Omental fat pad (tissue), 4 donors: Measurements from ENCODE around the gene HDAC7. TPM values are rescaled to one million over a fixed set of nuclear protein-coding genes. Genes with fewer than 3 reads are reported as not detected.

Source experiments
- ATAC-seq: fragments of 150-250 bp; one replicate; pipeline ENCODE4 v1.9.1; 2016; ENCODE audit warnings: mild to moderate bottlenecking, moderate library complexity; ENCODE audit not compliant: low FRiP score
- DNase-seq: peaks from one replicate; pipeline ENCODE4 v3.0.0-alpha.2; 2019; ENCODE audit warnings: low spot score
- total RNA-seq, 4 donors: library from RNA; depleted of rRNA; stranded (reverse); fragments of >200 nt; gene quantifications; one replicate each; pipeline ENCODE4 v1.1.0, GENCODE V29; 2016
- TF ChIP-seq, protein P1 (sequence below), 3 donors: fragments of 450-650 bp; IDR thresholded peaks; one replicate each; pipeline ENCODE4 v1.5.1; 2016 to 2017; ENCODE audit warnings: antibody characterized with exemption in 3 of 3, mild to moderate bottlenecking in 3 of 3, moderate library complexity in 2 of 3

The HDAC7 gene
- total RNA-seq, 4 donors from 2014 or later: 40.3 to 102 (median 62.9) TPM

DNA sequence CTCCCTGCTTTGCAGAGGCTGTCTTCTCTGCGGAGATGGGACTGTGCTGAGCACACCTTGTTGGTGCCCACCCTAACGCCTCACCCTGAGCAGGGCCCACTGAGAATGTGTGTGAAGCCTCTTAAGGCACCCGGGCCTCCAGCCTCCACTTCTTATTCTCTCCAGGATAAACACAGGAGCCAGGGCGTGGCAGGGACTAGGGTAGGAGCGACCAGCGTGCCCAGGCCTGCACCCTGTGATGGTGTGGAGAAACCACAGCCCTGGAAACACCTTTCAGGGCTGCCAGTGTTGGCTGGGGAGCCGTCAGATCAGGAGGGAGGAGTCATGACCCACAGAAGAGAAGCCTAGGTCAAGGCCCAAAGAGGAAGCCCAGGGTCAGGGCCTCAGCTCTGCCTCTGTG lies 43.8 kb upstream of the HDAC7 start:
- TF ChIP-seq, protein P1, sequence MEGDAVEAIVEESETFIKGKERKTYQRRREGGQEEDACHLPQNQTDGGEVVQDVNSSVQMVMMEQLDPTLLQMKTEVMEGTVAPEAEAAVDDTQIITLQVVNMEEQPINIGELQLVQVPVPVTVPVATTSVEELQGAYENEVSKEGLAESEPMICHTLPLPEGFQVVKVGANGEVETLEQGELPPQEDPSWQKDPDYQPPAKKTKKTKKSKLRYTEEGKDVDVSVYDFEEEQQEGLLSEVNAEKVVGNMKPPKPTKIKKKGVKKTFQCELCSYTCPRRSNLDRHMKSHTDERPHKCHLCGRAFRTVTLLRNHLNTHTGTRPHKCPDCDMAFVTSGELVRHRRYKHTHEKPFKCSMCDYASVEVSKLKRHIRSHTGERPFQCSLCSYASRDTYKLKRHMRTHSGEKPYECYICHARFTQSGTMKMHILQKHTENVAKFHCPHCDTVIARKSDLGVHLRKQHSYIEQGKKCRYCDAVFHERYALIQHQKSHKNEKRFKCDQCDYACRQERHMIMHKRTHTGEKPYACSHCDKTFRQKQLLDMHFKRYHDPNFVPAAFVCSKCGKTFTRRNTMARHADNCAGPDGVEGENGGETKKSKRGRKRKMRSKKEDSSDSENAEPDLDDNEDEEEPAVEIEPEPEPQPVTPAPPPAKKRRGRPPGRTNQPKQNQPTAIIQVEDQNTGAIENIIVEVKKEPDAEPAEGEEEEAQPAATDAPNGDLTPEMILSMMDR (IDR thresholded peaks at IDR 0.05): no peak
- ATAC-seq (no peak), DNase-seq (no peak)

DNA sequence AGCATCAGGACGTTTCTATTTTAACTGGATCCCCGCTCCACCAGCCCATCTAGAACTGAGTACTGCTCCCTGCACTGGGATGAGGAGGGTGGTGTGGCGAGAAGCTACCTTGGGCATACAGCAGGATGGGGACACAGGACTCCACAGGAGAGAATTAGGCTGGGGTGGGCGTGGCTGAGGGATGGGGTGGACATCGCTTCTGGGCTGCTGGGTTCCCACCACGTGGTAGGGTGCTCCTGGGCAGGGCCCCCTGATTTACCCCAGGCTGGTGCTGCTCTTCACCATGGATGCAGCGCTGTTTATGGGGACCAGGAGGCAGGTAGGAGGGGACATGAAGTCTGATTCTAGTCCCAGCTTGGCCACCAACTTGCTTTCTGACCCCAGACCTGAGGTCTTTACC lies 43.2 kb upstream of the HDAC7 start:
- no peak for ATAC-seq
- no peak for DNase-seq
- TF ChIP-seq, protein P1 (IDR thresholded peaks at IDR 0.05): no peak

DNA sequence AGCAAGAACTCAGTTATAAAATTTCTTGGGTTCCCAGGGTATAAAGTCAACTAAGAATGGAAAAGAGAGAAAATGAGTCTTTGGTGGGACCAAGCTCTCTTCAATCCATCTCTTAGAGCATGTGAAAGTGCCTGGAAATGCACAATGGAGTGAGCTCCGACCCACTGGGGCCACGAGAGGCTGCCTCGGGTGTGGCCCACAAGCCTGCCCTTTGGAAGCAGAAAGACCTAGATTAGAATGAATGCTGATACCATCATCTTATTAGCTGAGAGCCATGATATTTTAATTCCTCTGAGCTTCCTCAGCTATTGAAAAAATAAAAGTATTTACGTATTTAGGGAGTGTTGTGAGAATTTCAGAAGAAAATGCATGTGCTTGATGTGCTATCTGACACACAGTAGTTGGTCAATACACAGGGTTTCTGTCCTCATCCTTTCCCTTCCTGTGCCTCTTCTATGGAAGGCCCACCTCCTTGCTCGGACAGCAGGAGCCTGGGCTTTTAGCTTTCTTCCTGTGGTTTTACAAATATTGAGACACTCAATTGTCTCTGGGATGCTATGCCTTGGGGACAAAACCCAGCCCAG lies 42.6 kb upstream of the HDAC7 start:
- TF ChIP-seq, protein P1 (IDR thresholded peaks at IDR 0.05): no peak
- no peak for DNase-seq
- ATAC-seq: no peak

DNA sequence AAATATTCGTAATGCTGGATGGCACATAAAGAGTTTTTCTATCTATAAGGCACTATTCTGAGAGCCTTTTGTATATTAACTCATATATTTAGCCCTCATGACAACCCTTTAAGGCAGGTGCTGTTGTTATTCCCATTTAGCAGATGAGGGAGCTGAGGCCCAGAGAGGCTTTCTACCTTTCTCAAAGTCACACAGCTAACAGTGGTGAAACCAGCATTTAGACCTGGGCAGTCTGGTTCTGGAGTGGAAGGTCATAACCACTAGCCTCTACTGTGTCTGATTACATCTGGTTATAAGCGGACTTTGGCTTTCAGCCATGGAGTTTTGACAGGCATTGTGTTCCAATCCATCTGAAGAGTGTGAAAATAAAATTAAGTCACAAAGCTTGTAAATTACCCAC lies 41.2 kb upstream of the HDAC7 start:
- no peak for ATAC-seq
- no peak for DNase-seq
- TF ChIP-seq, protein P1 (IDR thresholded peaks at IDR 0.05): no peak

DNA sequence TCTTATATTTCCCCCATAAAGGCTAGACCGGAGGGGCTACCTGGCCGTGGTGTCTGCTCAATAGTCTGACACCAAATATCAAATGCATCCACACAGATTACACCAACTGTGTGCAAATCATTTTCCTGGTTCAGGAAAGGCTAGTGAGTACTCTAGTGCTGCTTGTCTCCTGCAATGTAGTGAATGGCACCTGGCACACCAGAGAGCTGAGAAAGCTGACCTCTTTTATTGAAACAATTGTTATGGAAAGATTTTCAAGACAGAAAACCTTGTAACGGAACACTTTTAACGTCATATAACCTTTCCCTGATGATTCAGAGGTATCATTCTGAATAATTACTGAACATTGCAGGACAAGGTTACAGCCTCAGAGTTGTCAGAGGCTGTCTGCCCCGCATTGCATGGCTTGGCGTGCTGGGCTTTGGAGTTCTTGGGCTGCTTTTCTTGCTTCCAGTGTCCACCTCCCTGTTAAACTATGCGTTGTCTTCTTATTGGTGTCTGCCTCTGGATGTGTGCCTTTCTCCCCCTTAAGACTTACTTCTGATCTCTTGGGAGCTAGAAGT lies 40.7 kb upstream of the HDAC7 start:
- ATAC-seq (no peak), DNase-seq (no peak)
- TF ChIP-seq, protein P1 (IDR thresholded peaks at IDR 0.05): no peak

DNA sequence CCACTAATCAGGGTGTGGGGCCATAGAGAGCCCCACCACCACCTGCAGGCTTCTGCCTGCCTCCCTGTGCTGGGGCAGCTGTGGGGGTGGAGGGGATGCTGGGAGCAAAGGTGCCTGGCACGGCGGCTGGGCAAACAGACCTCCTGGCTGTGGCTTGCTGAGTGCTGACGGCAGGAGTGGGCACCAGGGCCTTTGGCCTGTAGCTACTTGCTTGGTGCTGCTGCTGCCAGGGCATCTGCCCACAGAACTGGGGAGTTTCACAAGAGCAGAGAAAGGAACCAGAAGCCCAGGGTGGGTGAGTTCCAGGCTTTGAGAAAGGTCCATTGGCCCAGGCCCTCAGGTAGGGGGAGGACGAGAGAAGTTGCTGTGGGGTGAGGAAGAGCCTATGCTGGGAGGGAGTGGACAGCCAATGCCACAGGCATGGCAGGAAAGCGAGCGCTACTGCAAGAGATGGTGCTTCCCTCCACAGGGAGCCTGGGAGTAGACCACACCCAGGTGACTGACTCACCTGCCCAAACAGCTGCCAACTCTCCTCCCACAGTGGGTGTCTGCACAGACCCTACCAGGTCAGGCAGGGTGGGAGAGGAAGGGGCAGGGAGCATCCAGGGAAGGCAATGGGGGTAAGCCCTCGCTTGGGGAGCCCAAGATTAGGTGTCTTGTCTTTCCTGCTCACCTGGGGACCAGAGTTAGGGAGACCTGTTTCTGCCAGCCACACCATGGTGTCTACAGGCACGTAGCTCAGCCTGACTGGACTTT lies 39.0 kb upstream of the HDAC7 start:
- TF ChIP-seq, protein P1 (IDR thresholded peaks at IDR 0.05): no peak
- DNase-seq (no peak), ATAC-seq (no peak)
